Loucy (cell line): ENCODE measurements around the gene SYTL1.

Experiments used
- EZH2phosphoT487 ChIP-seq: fragments of 200-600 bp; IDR thresholded peaks from 2 replicates; pipeline ENCODE4 v1.6.1; 2018; ENCODE audit warnings: antibody characterized with exemption, mild to moderate bottlenecking, moderate library complexity, borderline replicate concordance
- TF ChIP-seq, protein P1 (sequence below): fragments of 200-600 bp; sonication (generic); conservative IDR thresholded peaks from 2 replicates; pipeline ENCODE4 v1.5.1; 2014; ENCODE audit warnings: mild to moderate bottlenecking, antibody characterized with exemption, low read length

DNA sequence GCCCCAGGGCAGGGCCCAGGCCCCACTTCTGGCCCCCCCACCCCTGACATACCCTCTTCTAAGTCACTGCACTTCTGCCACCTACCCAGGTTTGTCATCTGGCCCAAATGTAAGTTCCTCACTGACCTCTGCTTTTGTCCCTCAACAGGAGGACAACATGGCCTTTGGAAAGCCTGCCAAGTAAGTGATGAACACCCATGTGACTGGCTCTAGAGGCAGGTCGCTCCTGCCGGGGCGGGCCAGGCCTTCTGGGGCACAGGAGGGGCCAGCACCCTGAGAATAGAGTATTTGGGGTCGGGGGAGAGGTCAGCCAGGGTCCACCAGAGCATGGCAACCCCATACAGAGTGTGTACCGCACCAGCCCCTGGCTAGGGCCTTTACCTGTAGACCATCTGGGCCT, 9.9 kb upstream of the SYTL1 start:
- TF ChIP-seq, protein P1, sequence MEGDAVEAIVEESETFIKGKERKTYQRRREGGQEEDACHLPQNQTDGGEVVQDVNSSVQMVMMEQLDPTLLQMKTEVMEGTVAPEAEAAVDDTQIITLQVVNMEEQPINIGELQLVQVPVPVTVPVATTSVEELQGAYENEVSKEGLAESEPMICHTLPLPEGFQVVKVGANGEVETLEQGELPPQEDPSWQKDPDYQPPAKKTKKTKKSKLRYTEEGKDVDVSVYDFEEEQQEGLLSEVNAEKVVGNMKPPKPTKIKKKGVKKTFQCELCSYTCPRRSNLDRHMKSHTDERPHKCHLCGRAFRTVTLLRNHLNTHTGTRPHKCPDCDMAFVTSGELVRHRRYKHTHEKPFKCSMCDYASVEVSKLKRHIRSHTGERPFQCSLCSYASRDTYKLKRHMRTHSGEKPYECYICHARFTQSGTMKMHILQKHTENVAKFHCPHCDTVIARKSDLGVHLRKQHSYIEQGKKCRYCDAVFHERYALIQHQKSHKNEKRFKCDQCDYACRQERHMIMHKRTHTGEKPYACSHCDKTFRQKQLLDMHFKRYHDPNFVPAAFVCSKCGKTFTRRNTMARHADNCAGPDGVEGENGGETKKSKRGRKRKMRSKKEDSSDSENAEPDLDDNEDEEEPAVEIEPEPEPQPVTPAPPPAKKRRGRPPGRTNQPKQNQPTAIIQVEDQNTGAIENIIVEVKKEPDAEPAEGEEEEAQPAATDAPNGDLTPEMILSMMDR, result no peak
- TF ChIP-seq EZH2phosphoT487, result no peak
